Activated CD4-positive, alpha-beta T cell treated with anti-CD3 and anti-CD28 coated beads, Interleukin-2, amount 50 U/mL, for 48 hours (primary cell): ENCODE results near the gene ABCA13.
A peak's percentile ranks its signal among the peaks of the same experiment; 100 is the strongest.

Experiments
- DNase-seq, 2 experiments: peaks; one replicate each; pipeline ENCODE4 v3.0.0-alpha.2; 2020

The ABCA13 gene

DNA sequence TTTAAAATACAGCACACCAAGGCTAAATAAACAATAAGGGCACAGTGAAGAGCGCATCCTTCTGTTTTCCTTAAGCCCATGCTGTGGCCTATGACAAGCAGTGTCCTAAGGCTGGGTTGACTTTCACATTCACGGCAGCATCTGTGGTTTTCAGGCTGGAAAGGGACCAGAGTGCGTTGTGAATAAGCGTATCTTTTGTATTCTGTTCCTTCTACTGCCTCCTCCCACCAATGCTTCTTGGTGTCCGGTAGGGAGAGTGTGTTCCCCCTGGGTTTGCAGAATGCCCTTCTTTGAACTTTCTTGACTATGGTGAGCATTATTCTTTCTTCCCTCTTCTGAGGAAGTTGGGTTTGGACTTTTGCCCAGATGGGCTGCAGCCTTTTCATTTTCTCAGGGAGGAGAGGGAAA is 73.6 kb downstream of the ABCA13 start:
- no peak for DNase-seq

GRCh38 chr7:48245751-48246472 is 74.7 kb downstream of the ABCA13 start:
- DNase-seq: no peak

GRCh38 chr7:48249166-48249565 is 77.9 kb downstream of the ABCA13 start:
- DNase-seq: no peak

DNA sequence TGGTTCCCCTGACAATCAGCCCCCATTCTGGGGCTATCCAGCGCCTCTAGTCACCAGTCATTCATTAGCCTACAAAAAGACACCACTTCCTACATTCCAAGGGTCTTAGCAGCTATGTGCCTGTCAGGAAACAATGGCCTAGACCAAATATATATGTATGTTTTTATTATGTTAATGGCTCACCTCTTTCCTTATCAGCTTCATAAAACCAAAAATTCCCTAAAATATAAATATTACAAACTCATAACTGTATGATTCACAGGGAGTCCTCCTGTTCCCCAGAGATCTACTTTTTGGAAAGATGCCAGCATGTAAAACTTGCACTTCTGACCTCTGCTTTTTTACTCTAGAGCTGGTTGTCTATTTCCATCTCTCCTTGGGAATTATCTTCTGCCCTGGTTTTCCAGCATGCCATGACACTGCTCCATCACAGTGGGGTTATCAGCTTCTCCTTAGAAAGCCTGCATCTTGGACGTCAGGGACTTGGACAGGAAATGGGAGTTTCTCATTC is 79.2 kb downstream of the ABCA13 start:
- no peak for DNase-seq

GRCh38 chr7:48251766-48252165 is 80.5 kb downstream of the ABCA13 start:
- no peak for DNase-seq

GRCh38 chr7:48252995-48253394 is 81.7 kb downstream of the ABCA13 start:
- no peak for DNase-seq

- no peak for DNase-seq
Measured at GRCh38 chr7:48255046-48255445, 83.8 kb downstream of the ABCA13 start.

DNA sequence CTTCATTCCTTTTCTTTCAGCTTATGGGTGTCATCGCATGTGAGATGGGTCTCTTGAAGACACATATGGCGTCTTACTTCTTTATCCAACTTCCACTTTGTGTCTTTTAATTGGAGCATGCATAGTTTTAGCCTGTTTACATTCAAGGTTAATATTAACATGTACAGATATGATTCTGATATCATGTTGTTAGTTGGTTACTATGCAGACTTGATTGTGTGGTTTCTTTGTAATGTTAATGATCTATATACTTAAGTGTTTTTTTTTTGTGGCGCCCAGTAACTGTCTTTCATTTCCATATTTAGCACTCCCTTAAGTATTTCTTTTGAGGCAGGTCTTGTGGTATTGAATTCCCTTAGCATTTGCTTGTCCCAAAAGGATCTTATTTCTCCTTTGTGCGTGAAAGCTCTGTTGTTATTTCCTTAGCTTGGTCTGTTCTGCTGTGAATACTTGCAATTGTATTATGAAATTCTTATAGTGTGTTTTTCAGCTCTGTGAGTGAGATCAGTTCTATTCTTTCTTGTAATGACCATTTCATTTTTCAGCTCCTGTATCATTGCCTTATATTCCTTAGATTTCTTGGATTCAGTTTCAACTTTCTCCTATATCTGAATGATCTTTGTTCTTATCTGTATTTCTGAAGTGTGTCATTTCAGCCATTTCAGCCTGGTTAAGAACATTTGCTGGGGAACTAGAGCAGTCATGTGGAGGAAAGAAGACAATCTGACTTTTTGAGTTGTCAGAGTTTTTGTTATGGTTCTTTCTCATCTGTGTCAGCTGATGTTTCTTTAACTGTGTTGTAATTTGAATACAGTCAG is 88.4 kb downstream of the ABCA13 start:
- no peak for DNase-seq

- no peak for DNase-seq
Measured at GRCh38 chr7:48261696-48262095, 90.4 kb downstream of the ABCA13 start.

DNA sequence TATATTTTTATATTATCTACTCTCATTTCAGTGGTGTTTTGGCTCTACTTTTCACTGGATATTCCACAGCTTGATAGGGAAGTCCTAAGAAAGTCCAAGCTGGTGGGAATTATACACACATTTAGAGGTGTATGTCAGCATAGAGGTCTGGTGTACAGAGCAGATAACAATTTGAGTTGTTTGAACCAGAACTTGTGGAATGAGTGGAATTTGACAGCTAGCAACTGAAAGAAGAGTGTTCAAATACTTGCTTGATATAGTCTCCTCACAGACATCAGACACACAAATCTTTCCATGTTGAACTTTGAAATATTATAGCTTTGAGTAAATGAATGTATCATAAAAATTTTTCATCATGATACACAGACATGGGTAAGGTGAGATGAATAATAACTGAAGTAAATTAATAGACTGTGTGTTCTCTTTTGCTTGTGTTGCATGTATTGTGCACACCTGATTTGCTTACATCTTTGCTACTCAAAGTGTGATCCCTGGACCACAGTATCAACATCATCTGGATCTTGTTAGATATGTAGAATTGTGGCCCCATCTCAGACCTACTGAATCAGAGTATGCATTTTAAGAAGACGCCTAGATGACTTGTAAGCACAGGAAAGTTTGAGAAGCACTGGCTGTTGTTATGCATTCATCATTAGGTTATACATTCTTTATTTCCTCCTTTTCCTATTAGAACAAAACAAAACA is 91.5 kb downstream of the ABCA13 start:
- no peak for DNase-seq

DNA sequence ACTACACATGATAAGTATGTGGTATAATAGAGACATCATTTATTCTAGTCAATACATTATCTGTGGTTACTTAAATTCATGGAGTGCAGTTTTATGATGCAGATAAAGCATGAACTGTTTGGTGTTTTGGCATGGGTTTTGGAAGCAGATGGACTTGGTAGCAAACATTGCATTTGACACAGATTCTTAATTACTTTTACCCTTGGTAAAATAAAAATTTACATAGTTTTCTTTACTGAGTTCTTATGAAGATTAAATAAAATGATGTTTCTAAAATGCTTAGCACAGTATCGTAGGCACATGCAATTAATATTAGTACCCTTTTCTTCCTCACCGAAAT is 92.0 kb downstream of the ABCA13 start:
- DNase-seq: no peak

GRCh38 chr7:48269066-48269465 is 97.8 kb downstream of the ABCA13 start:
- no peak for DNase-seq

GRCh38 chr7:48274662-48275061 is 103.4 kb downstream of the ABCA13 start:
- DNase-seq: no peak

DNA sequence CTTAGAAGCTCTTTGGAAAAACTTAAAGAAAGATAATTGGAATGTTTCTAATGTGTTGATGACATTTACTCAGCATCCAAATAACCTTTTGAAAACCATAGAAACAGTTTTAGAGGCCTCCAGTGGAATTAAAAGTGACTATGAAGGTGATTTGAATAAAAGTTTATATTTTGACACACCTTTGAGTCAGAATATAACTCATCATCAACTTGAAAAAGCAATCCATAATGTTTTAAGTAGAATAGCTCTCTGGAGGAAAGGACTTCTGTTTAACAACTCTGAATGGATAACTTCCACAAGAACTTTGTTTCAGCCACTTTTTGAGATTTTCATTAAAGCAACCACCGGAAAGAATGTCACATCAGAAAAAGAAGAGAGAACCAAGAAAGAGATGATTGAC is 108.2 kb downstream of the ABCA13 start:
- no peak for DNase-seq

DNA sequence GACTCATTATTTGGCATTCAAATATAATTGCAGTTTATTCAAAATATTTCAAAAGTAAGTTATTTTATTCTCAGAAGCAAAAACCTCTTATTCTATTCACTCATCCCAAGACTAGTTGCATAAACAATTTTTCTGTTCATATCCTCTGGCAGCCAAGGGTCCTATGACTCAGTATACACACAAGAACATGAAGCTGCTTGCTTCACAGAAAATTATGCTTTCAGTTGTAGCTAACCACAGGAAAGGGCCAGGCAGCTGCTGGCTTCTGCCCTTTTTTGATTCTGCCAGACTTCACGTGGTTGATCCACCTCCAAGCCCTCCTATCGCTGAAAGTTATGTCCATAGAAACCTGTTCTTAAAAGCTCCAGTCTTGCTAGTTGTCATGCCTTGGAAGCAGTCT is 108.8 kb downstream of the ABCA13 start:
- DNase-seq: no peak

DNA sequence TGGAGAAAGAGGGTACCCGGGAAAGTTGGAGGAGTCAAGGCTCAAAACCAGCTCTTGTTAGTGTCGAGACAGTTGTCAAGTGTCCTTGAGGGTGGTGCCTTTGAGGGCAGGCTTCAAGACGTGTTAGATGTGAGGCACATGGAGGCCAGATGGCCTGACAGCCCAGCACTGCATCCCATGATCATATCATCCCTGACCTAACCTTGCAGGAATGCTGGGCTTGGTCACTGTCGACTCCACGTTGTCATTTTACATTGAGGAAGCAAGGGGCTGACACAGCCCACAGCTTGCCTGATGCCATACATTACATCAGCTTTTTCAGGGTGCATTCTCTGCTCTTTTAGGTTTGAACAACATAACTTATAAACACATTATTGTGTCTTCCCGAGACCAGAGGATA is 114.1 kb downstream of the ABCA13 start:
- DNase-seq: no peak

DNA sequence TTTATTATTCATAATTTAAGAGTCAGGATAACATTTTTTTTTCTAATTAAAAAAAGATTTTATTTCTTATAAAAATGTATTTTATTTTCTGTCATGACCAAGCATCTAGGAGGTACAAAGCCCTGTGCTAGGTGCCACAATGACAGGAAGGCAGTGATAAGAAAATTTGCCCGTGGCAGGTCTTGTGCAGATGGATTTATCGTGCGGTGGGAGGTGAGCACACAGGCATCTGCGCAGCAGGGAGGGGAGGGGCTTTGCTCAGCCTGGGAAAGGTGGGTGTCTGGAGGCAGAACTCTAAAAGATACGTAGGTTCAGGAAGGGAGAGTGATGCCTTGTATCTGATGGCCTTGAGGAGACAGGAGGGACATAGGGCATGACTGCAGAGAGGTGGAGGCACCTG is 115.6 kb downstream of the ABCA13 start:
- no peak for DNase-seq

GRCh38 chr7:48289656-48290055 is 118.4 kb downstream of the ABCA13 start:
- DNase-seq: no peak

DNA sequence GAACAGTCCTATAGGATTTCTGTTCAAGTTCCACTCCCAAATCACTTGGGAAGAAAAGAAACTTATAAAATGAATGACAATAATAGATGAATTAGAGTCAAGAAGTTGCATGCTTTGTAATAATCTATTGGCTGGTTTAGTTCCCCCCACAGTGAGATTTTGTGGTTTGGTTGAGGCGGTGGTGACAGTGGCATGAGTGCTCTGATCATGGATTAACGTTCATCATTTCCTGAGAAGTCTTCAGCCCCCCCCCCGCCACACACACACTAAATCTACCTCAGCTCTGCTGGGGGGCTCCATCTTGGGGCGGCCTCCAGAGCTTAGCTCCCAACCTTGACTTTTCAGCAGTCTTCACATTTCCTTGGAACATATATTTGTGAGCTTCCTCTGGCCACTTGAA is 121.7 kb downstream of the ABCA13 start:
- no peak for DNase-seq

DNA sequence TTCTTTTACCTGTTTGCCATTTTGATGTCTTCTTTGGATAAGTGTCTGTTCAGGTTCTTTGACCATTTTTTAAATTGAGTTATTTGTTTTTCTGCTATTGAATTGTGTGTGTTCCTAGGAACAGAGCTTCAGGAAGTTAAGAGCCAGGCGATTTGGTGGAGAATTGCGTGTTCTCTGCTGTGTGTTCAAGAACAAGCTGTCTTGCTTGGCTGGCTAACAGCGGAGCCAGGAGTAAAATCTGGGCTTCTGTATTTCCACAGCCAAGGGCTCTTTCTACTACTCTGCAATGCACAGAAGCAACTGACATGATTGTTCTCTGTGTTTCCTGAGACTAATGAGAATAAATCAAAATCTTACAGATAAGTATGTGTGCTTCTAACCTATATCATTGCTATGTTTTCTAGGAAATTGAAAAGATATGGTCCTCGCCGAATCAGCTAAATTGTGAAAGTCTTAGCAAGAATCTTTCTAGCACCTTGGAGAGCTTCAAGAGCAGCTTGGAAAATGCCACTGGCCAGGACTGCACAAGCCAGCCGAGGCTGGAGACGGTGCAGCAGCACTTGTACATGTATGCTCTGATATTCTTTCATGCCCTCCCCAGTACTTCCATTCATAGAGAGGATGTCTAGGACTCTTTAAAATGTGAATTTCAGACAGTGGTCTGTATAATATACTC is 124.2 kb downstream of the ABCA13 start:
- no peak for DNase-seq

GRCh38 chr7:48296966-48297365 is 125.7 kb downstream of the ABCA13 start:
- DNase-seq: no peak

DNA sequence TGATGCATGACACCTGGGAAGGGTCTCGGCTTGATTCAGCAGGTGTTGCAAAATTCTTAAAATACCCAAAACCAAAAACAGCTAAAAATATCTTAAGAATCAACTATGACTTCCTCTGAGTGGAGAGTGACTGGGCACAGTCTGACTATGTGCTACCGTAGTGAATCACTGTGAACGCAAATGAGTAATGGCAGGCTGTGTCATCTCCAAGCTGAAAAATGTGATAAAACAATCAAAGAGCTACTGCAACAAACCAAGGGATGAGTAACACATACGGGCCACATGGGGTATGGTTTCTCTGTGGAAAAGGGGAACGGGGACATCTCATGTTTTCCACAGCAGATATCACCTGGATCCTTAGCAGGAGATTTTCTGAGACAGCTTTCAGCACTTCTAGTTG is 127.5 kb downstream of the ABCA13 start:
- DNase-seq: peak; percentile 8 to 27

DNA sequence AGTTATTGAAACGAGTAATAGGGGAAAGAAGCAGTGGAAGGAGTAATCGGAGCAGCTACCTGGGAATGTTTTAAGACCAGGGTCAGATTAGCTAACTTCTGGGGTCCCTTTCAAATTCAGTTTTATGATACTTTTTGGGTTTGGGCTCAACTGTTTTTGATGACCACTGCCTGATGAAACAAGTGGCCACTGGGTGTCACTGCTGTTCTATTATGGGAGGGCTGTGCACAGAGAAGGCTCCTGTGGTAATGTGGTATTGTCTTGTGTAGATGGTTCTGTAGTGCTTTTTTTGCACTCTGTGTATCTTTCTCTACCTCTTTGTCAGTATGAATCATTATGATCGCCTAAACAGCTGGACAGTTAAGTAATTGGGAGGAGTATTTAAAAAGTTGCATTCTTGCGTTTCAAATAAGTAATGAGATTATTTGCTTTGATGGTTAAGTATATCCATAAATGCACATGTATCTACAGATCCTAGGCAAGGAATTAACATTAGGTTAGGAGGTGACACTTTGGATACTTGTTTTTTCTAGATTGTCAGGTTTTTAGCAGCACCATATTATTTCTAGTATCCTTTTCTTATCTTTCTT is 128.4 kb downstream of the ABCA13 start:
- peak; percentile 50 to 67 for DNase-seq
